Ovary (tissue), 3 donors: Measurements from ENCODE around the gene CACNA1S.

Experiments
- CTCF ChIP-seq, 3 donors: fragments of 450-650 bp in 2 of 3; fragments of 200-600 bp in 1 of 3; IDR thresholded peaks; one replicate each; pipeline versions ENCODE4 v1.5.1 to v1.8.0; 2016 to 2022; ENCODE audit warnings: antibody characterized with exemption in 3 of 3, mild to moderate bottlenecking in 1 of 3
- EP300 ChIP-seq: sonication (generic); formaldehyde crosslinking; IDR thresholded peaks from one replicate; pipeline ENCODE4 v1.6.1; 2017; ENCODE audit warnings: antibody characterized with exemption
- POLR2A ChIP-seq: fragments of 450-650 bp; IDR thresholded peaks from one replicate; pipeline ENCODE4 v1.6.1; 2017; ENCODE audit warnings: antibody characterized with exemption, mild to moderate bottlenecking, moderate library complexity
- donor health status: DM: no; HTN: no; CAD: no.

- TF ChIP-seq CTCF (IDR thresholded peaks at IDR 0.05) (no peak), POLR2A (no peak), EP300 (no peak)
These were observed 45.2 kb downstream of the CACNA1S start for GRCh38 chr1:201066986-201067385.
